ENCODE measurements around the gene CORO2A. TPM values are rescaled to one million over a fixed set of nuclear protein-coding genes. Genes with fewer than 3 reads are reported as not detected.

Gene CORO2A
- 1 to 10 TPM; 2.2 to 2.6 (median 2.5) TPM for polyA plus RNA-seq (ENCODE audit: insufficient read length in 3 of 3)
- long read RNA-seq, donor 1, full-length matches to known transcripts, result 2 of 2 reads
- long read RNA-seq, donor 1, partial matches to known transcripts, result 0 of 2 reads
- long read RNA-seq, donor 1, other reads (novel, unspliced or antisense), result 0 of 2 reads
- long read RNA-seq, donor 2, full-length matches to known transcripts, result 1 of 1 reads
- long read RNA-seq, donor 2, partial matches to known transcripts, result 0 of 1 reads
- long read RNA-seq, donor 2, other reads (novel, unspliced or antisense), result 0 of 1 reads
- long read RNA-seq, donor 3, full-length matches to known transcripts, result 1 of 1 reads
- long read RNA-seq, donor 3, partial matches to known transcripts, result 0 of 1 reads
- long read RNA-seq, donor 3, other reads (novel, unspliced or antisense), result 0 of 1 reads
- long read RNA-seq, donor 4, full-length matches to known transcripts, result 3 of 3 reads
- long read RNA-seq, donor 4, partial matches to known transcripts, result 0 of 3 reads
- long read RNA-seq, donor 4, other reads (novel, unspliced or antisense), result 0 of 3 reads
- long read RNA-seq, donor 5, full-length matches to known transcripts, result 1 of 1 reads
- long read RNA-seq, donor 5, partial matches to known transcripts, result 0 of 1 reads
- long read RNA-seq, donor 5, other reads (novel, unspliced or antisense), result 0 of 1 reads
- long read RNA-seq, donor 6, result 0 reads
- long read RNA-seq, donor 7, full-length matches to known transcripts, result 2 of 2 reads
- long read RNA-seq, donor 7, partial matches to known transcripts, result 0 of 2 reads
- long read RNA-seq, donor 7, other reads (novel, unspliced or antisense), result 0 of 2 reads
- long read RNA-seq, donor 8, result 0 reads
- long read RNA-seq, donor 9, full-length matches to known transcripts, result 1 of 1 reads
- long read RNA-seq, donor 9, partial matches to known transcripts, result 0 of 1 reads
- long read RNA-seq, donor 9, other reads (novel, unspliced or antisense), result 0 of 1 reads
- long read RNA-seq, donor 10, result 0 reads
- long read RNA-seq, donor 11, result 0 reads
- long read RNA-seq, donor 12, full-length matches to known transcripts, result 1 of 1 reads
- long read RNA-seq, donor 12, partial matches to known transcripts, result 0 of 1 reads
- long read RNA-seq, donor 12, other reads (novel, unspliced or antisense), result 0 of 1 reads
- long read RNA-seq, donor 13, result 0 reads
- long read RNA-seq, donor 14, result 0 reads
- long read RNA-seq, donor 15, full-length matches to known transcripts, result 3 of 3 reads
- long read RNA-seq, donor 15, partial matches to known transcripts, result 0 of 3 reads
- long read RNA-seq, donor 15, other reads (novel, unspliced or antisense), result 0 of 3 reads
- long read RNA-seq, donor 16, result 0 reads

DNA sequence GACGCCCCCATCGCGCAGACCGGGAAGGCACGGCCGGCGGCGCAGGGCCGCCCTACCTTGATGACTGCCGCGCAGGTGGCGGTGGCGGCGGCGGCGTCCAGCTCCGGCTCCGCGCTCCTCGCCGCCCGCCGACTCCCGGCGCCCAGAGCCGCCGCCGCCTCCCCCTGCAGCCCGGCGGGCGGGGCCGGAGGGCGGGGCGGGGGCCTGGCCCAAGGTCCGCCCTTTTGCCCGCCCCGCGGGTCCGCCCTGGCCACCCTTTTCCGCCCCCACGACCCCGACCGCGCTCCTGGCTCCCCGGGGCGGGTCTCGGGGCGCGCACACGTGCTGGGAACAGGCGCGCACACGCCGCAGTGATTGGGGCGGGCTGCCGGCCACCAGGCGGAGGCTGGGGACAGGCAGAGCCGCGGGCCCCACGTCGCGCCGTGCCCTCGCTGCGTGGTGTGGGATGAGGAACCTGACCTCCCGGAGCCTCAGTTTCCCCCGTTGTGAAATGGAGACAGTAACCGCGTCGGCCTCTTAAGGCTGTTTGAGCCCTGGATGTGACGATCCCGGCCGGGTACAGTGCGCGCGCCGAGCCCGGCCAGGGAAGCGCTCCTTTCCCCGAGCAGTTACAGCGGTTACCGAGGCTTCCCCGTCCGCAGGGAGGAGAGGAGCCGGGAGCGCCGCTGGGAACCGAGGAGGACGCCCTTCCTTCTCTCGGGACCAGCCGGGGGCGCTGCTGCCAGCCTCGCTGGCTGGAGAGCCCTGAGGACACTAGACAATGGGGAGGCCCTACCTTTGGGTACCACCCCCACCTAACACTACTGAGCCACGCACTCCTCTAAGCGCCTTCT is at the start of gene CORO2A:
CORO2A (minus strand) TSS at position 135 of the 833 bp plus-strand sequence. CDS start 34,977 bp downstream, outside the sequence.
- peak; percentile 60 for DNase-seq

DNA sequence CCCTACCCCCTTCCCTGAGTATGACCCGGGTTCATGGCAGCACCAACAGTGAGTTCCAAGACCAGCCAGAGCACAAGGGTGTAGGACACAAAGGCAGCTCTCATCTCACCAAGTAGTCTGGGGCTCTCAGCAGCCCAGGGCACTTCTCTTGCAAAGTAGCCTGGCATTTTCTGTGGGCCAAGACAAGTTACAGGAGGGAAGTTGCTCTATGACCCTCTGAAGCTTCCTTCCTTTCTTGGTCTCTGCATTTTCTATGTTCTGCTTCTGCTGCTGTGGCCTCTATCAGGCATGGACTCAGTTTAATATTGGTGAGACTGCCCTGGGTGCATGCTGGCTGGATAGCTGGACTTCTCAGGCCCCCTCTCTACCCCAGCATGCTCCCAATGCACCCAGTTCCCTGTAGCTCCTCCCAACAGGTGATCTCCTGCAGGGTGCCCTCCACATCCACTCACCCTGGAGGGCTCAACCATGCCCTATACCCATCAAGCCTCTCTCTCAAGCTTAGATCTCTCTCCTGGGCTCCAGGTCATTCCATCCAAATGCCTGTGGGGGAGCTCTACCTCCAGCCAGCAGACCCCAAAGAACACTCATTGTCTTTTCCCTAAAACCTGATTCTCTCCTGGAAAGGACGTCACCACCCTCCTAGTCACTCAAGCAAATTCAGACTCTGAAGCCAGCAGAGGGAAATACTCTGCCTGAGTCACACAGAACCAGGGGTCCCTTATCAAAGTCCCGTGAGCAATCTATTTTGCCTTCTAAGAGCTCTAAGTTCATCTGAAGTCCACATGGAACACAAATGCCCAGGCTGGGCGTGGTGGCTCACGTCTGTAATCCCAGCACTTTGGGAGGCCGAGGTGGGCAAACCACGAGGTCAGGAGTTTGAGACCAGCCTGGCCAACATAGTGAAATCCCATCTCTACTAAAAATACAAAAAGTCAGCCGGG is 49.2 kb upstream of the CORO2A start:
- DNase-seq, result no peak

DNA sequence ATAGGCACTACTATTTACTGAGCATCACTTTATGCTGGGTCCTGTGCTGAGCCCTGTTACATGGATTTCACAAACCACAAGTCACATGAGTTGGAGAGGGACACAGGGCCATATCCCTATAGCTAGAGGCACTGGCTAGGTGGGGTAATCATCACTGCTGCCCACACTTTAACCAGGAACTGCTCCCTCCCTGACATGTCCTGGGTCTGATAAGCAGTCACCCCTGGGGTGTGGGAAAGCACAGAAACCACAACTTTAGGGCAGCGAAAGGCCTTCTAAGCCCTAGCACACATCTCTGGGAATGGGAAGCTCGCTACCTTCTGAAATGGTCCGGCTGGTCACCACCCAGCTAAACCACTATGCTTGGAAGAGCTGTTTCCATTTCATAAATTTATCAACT is 48.0 kb upstream of the CORO2A start:
- DNase-seq, result no peak

DNA sequence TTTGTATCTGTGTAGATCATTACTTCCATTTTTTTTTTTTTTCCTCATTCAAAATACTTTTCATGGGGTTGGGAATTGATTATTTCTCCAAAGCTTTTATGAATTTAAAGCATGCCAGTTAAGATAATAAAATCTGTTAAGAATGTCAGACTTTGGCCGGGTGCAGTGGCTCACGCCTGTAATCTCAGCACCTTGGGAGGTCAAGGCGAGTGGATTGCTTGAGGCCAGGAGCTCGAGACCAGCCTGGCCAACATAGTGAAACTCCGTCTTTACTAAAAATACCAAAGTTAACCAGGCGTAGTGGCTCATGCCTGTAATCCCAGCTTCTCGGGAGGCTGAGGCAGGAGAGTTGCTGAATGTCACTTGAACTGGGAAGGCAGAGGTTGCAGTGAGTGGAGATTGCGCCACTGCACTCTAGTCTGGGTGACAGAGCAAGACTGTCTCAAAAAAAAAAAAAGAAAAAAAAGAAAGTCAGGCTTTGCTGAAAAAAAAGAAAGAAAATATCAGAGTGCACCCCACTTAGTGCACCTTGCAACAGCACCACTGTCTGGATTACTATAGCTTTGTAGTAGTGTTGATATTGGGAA is 44.6 kb upstream of the CORO2A start:
- DNase-seq, result no peak

DNA sequence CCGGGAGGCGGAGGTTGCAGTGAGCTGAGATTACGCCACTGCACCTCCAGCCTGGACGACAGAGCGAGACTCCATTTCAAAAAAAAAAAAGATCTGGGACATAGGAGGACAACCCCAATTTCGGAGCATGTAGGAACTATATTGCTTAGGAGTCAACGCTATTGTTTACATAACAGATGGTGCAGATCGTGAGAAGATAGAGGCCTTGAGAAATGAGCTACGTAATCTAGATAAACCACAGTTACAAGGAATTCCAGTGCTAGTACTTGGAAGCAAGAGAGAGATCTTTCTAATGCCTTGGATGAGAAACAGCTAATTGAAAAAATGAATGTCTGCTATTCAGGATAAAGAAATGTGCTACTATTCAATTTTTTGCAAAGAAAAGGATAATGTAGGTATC is 42.7 kb upstream of the CORO2A start:
- DNase-seq, result no peak

DNA sequence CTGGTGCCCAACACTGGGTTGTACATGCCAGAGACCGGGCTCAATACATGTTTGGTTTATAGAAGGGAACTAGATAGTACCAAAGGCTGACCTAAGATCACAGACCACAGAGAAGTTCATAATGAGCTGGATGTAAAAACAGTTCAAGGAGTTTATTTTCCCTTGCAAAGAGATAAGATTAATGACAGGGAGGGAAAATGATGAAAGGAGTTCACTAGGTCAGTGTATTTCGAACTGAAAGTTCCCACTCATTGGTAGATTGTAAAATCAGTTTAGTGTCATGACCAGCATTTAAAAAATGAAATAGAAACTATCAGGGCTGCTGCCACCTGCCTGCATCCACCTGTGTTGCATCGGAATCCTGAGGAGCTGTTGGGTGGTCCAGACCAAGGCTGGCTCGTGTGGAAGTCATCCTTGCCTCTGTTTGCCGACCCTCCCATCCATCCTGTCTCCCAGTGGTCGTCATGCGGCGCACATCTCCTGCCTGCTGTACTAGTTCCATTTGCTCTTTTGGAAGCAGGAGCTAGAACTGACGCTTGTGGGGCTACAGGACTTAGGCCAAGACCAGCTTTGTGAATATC is 41.9 kb upstream of the CORO2A start:
- DNase-seq, result no peak

- DNase-seq, result no peak
Observed at GRCh38 chr9:98232926-98233325, 40.5 kb upstream of the CORO2A start.

- DNase-seq, result no peak
Observed at GRCh38 chr9:98231770-98232478, 39.5 kb upstream of the CORO2A start.

GRCh38 chr9:98230789-98231188 is 38.4 kb upstream of the CORO2A start:
- no peak for DNase-seq

DNA sequence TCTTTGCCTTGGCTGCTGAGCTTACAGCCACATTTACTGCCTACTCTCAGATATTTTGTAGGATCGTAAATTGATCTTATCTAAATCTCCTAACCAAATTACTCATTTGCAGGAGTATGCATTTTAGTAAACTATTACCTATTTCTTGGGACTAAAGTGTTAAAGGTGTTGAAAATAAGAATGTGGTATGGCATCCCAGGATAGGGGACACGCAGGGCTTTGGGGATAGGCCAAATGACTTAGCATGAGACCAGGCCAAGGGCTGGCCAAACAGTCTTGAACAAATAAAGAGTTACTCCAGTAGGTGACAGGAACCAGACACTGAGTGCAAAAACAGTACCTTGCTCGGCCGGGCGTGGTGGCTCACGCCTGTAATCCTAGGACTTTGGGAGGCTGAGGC is 37.9 kb upstream of the CORO2A start:
- DNase-seq, result no peak

DNA sequence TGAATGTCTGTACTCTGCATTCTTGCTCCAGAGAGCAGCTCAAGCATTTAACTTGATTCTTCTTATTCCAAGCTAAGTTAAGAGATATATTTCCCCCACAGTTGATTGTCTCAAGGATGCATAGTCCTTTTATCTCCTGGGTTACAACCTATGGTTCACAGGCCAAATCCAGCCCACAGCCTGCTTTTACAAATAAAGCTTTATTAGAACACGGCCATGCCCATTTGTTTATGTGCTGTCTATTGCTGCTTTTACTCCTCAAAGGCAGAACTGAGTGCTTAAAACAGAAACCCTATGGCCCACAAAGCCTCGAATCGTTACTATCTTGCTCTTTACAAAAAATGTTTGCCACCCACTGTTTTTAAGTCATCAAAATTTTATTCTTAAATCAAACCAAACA is 37.2 kb upstream of the CORO2A start:
- DNase-seq, result no peak

- no peak for DNase-seq
Observed at GRCh38 chr9:98229090-98229395, 36.6 kb upstream of the CORO2A start.

DNA sequence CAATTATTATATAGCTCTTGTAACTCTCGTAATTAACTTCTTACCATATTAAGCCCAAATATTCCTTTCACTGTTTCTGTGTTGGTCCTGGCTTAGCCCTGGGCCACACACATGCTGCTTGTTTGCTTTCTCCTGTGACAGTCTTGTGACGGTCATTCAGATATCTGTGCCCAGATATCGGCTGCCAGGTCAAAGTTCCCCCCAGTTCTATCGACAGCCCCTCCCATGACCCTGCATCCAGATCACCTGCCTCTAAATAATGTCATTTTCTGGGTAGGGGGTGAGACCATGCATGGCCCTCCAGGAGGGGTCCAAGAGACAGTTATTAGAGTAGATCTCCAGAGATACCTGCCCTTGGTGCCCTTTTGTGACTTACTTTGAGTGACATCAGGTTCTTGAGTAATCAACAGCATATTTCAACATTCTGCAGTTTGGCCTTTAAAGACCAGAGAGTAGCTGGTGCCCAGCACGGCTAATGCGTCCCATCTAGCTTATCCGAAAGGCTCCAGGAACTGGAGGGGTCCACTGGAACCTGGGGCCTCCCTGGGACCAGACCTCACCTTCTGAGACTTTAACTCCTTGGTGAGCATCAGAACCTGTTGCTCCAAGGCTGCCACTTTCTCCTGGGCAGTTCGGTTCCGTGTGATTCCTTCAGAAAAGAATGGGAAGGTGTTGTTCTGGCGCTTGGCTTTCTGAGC is 36.1 kb upstream of the CORO2A start:
- DNase-seq, result no peak

GRCh38 chr9:98227883-98228282 is 35.4 kb upstream of the CORO2A start:
- no peak for DNase-seq

GRCh38 chr9:98226957-98227356 is 34.5 kb upstream of the CORO2A start:
- no peak for DNase-seq

- DNase-seq, result no peak
Observed at GRCh38 chr9:98226516-98226915, 34.1 kb upstream of the CORO2A start.

DNA sequence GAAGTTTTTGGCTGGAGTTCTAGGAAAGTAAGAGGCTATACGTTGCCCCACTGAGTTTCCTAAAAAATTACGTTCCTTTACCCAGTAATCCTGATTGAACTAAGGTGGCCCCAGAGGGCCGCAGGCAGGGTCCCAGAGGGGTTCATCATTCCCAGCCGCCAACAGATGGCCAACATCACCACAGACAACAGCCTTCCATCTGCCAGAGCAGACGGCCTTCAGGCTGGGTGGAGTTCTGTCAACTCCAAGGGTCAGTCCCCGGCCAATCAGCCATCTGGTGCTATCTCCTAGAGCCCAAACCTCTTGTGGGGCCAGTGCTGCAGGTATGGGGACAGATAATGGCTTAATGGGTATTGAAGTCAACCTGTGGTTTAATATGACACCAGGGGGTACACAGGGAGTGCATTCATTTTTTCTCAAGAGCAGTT is 32.6 kb upstream of the CORO2A start:
- DNase-seq, result no peak
